SU-DHL-6 (cell line): Measurements from ENCODE around the gene NINL.

Experiments
- H2AFZ ChIP-seq: fragments of 200-600 bp; sonication (generic); 2 replicates; pipeline ENCODE4 v1.6.1; 2014; ENCODE audit warnings: low read depth, mild to moderate bottlenecking, moderate library complexity, mixed read lengths, antibody characterized with exemption, low read length; ENCODE audit not compliant: severe bottlenecking
- H3F3A ChIP-seq: fragments of 200-600 bp; shearing (Covaris generic); 2 replicates; pipeline ENCODE4 v1.6.0; 2016; ENCODE audit warnings: antibody characterized with exemption, mild to moderate bottlenecking; ENCODE audit not compliant: insufficient read depth
- H3K27ac ChIP-seq: fragments of 200-600 bp; sonication (generic); 2 replicates; pipeline ENCODE4 v1.5.1; 2016; ENCODE audit warnings: low read depth, mild to moderate bottlenecking, low read length, moderate library complexity, mixed read lengths
- H3K27me3 ChIP-seq: fragments of 200-600 bp; sonication (generic), shearing (Covaris generic); 2 replicates; pipeline ENCODE4 v1.6.0; 2014; ENCODE audit warnings: mild to moderate bottlenecking, low read length
- H3K36me3 ChIP-seq: fragments of 200-600 bp; sonication (generic); 2 replicates; pipeline ENCODE4 v1.6.1; 2014; ENCODE audit warnings: mild to moderate bottlenecking, low read length, mixed read lengths
- H3K4me2 ChIP-seq: fragments of 300-600, 200-600 bp; shearing (Covaris generic), sonication (generic); 2 replicates; pipeline ENCODE4 v1.6.0; 2014; ENCODE audit warnings: low read length, low read depth, mild to moderate bottlenecking; ENCODE audit not compliant: poor library complexity, severe bottlenecking
- H3K4me3 ChIP-seq: fragments of 200-600 bp; sonication (generic); 2 replicates; pipeline ENCODE4 v1.5.1; 2014; ENCODE audit warnings: antibody characterized with exemption, low read length, mild to moderate bottlenecking, mixed read lengths; ENCODE audit not compliant: insufficient read depth, poor library complexity, severe bottlenecking
- H3K79me2 ChIP-seq: fragments of 200-600 bp; sonication (generic); 2 replicates; pipeline ENCODE4 v1.6.1; 2014; ENCODE audit warnings: mild to moderate bottlenecking, low read length, moderate library complexity; ENCODE audit not compliant: insufficient read depth
- H3K9ac ChIP-seq: fragments of 200-600 bp; sonication (generic); 2 replicates; pipeline ENCODE4 v1.7.0; 2014; ENCODE audit warnings: mild to moderate bottlenecking, low read length
- H3K9me2 ChIP-seq: fragments of 200-600 bp; sonication (generic); replicated peaks from 2 replicates; pipeline ENCODE4 v1.6.1; 2014; ENCODE audit warnings: low read length; ENCODE audit not compliant: insufficient read depth
- H3K9me3 ChIP-seq: fragments of 200-600 bp; sonication (generic); 2 replicates; pipeline ENCODE4 v1.6.1; 2014; ENCODE audit warnings: low read length, mixed read lengths; ENCODE audit not compliant: insufficient read depth
- H4K20me1 ChIP-seq: fragments of 200-600 bp; sonication (generic); 2 replicates; pipeline ENCODE4 v1.6.1; 2014; ENCODE audit warnings: low read depth, mild to moderate bottlenecking, antibody characterized with exemption, low read length, moderate library complexity, mixed read lengths
- EZH2phosphoT487 ChIP-seq: fragments of 200-600 bp; sonication (generic), shearing (Covaris generic); conservative IDR thresholded peaks from 2 replicates; pipeline ENCODE4 v1.6.1; 2018; ENCODE audit warnings: mild to moderate bottlenecking, antibody characterized with exemption, low read length, moderate library complexity, mixed read lengths
- TF ChIP-seq, protein P1 (sequence below): fragments of 200-600 bp; sonication (generic); IDR thresholded peaks from one replicate; pipeline ENCODE4 v1.5.1; 2017; ENCODE audit warnings: antibody characterized with exemption, mild to moderate bottlenecking, low read length, moderate library complexity; ENCODE audit not compliant: insufficient read depth, poor library complexity, severe bottlenecking

NINL gene

DNA sequence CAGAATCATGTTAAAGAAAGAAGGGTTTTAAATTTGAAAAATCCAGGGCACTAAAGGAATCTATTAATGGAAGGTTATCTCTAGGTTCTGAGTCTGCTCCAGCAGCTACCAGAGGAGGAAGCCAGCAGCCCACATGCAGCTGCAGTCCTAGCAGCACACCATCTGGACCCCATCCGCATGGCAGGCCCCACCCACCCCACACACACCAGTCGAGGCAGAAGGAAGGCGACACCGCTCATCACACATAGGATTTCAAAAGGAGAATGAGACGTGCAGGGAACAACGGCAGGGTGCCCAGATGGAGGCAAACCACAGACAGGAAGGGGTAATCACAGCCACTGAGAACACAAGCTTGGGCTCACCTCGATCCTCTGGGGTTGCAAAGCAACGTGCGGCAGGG is 99.0 kb downstream of the NINL start:
- H3K27ac ChIP-seq, result no peak overlapping the region
- no peak for TF ChIP-seq EZH2phosphoT487
- TF ChIP-seq, protein P1, sequence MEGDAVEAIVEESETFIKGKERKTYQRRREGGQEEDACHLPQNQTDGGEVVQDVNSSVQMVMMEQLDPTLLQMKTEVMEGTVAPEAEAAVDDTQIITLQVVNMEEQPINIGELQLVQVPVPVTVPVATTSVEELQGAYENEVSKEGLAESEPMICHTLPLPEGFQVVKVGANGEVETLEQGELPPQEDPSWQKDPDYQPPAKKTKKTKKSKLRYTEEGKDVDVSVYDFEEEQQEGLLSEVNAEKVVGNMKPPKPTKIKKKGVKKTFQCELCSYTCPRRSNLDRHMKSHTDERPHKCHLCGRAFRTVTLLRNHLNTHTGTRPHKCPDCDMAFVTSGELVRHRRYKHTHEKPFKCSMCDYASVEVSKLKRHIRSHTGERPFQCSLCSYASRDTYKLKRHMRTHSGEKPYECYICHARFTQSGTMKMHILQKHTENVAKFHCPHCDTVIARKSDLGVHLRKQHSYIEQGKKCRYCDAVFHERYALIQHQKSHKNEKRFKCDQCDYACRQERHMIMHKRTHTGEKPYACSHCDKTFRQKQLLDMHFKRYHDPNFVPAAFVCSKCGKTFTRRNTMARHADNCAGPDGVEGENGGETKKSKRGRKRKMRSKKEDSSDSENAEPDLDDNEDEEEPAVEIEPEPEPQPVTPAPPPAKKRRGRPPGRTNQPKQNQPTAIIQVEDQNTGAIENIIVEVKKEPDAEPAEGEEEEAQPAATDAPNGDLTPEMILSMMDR, result no peak
- H3K9ac ChIP-seq, result no peak overlapping the region
- H3K36me3 ChIP-seq, result no peaks in the 10 kb centered on the region
- no peaks in the 10 kb centered on the region for H3K79me2 ChIP-seq
- H3K9me3 ChIP-seq, result no peaks in the 10 kb centered on the region
- no peaks in the 10 kb centered on the region for H4K20me1 ChIP-seq
- no peaks in the 10 kb centered on the region for H3K27me3 ChIP-seq
- H3K4me3 ChIP-seq, result no peak overlapping the region
- H3K4me2 ChIP-seq, result no peak overlapping the region
- H3K9me2 ChIP-seq, result no peaks in the 10 kb centered on the region
- H2AFZ ChIP-seq, result no peak overlapping the region
- H3F3A ChIP-seq, result no peaks in the 10 kb centered on the region

DNA sequence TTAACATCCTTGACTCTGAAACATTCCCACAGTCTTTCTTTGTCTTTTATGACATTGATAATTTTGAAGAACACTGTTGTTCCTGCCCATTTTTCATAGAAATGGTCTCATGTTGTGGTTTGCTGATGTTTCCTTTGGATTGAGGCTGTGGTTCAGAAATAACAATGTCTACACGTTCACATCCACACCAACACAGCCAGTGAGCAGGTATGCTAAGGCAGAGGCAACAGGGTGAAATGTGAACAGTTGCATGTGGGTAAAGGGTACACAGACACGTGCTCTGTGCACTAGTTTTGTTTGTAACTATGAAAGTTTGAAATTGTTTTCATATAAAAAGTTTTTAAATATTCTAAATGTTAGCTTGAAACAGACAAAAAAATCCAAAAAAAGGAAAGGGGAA is 99.5 kb downstream of the NINL start:
- Histone ChIP-seq H3K9me2 (no peaks in the 10 kb centered on the region), H3K27ac (no peak overlapping the region), H3K79me2 (no peaks in the 10 kb centered on the region), H3K27me3 (no peaks in the 10 kb centered on the region), H4K20me1 (no peaks in the 10 kb centered on the region), H3K9me3 (no peaks in the 10 kb centered on the region), H3K9ac (no peak overlapping the region), H2AFZ (no peak overlapping the region), H3K4me3 (no peak overlapping the region), H3K4me2 (no peak overlapping the region), H3F3A (no peaks in the 10 kb centered on the region), H3K36me3 (no peaks in the 10 kb centered on the region)
- no peak for TF ChIP-seq EZH2phosphoT487
- TF ChIP-seq, protein P1, result no peak

DNA sequence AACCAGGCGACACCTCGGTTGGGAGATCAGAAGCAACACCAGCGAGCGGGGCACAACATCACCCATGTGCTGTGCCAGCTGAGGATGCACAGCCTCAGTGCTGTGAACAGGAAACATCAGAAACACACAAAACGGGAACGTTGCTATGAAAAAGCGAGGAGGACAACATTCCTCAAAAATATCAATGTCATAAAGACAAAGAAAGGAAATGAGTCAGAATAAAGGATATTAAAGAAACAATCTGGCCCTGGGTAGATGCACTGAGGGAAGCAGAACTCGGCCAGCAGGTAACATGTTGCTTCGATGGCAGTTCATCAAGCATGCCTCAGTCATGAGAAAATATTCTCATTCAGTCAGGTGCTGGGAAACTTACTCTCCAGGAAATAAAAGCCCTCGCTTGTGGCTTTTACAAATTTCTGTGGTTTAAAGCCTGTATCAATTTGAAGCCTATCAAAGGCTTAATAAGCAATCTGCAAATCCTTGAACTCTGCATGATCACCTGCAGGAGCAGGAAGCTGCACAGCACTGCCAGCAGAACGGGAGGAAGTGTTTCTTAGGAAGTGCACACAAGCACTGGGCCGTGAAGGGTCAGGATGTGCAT is 100.3 kb downstream of the NINL start:
- Histone ChIP-seq H3K27me3 (no peaks in the 10 kb centered on the region), H3F3A (no peaks in the 10 kb centered on the region), H3K9me2 (no peaks in the 10 kb centered on the region), H3K9me3 (no peaks in the 10 kb centered on the region), H3K36me3 (no peaks in the 10 kb centered on the region), H2AFZ (no peak overlapping the region), H3K9ac (no peak overlapping the region), H4K20me1 (no peaks in the 10 kb centered on the region), H3K79me2 (no peaks in the 10 kb centered on the region), H3K27ac (no peak overlapping the region), H3K4me3 (no peak overlapping the region), H3K4me2 (no peak overlapping the region)
- TF ChIP-seq, protein P1, result no peak
- no peak for TF ChIP-seq EZH2phosphoT487
